DND-41 (cell line): ENCODE results near the gene GSC2.

Experiments
- ATAC-seq: fragments of 200-7000 bp; cut with Tn5 transposase; 3 replicates; pipeline ENCODE4 v1.9.1; 2021; ENCODE audit warnings: low read depth; ENCODE audit not compliant: insufficient read depth
- DNase-seq: peaks from one replicate; pipeline ENCODE4 v3.0.0-alpha.2; 2020
- H2AFZ ChIP-seq: 2 replicates; pipeline ENCODE4 v1.6.0; 2012; ENCODE audit warnings: low read depth, low read length
- H3K27ac ChIP-seq: 2 replicates; pipeline ENCODE4 v1.5.1; 2012; ENCODE audit warnings: low read length, inconsistent platforms
- H3K27me3 ChIP-seq: fragments of 200-600 bp; sonication (generic); 2 replicates; pipeline ENCODE4 v1.6.0; 2012; ENCODE audit warnings: low read length, mild to moderate bottlenecking, inconsistent platforms; ENCODE audit not compliant: insufficient read depth, poor library complexity
- H3K36me3 ChIP-seq: 2 replicates; pipeline ENCODE4 v1.5.1; 2012; ENCODE audit warnings: low read length, inconsistent platforms; ENCODE audit not compliant: insufficient read depth
- H3K4me1 ChIP-seq: 2 replicates; pipeline ENCODE4 v1.5.1; 2012; ENCODE audit warnings: mild to moderate bottlenecking, low read length; ENCODE audit not compliant: insufficient read depth
- H3K4me2 ChIP-seq: 2 replicates; pipeline ENCODE4 v1.6.0; 2012; ENCODE audit warnings: mild to moderate bottlenecking, moderate library complexity, low read length, inconsistent platforms; ENCODE audit not compliant: insufficient read depth
- H3K4me3 ChIP-seq, 2 experiments: fragments of 200-600 bp in 1 of 2; shearing (Covaris generic) in 1 of 2; 2 replicates each; pipeline ENCODE4 v1.5.1; 2012 to 2016; ENCODE audit warnings: inconsistent platforms in 2 of 2, low read length in 2 of 2, mild to moderate bottlenecking in 2 of 2, low read depth in 1 of 2, moderate library complexity in 1 of 2
- H3K79me2 ChIP-seq: 2 replicates; pipeline ENCODE4 v1.6.0; 2012; ENCODE audit warnings: low read length, inconsistent platforms; ENCODE audit not compliant: insufficient read depth
- H3K9ac ChIP-seq: 2 replicates; pipeline ENCODE4 v1.6.0; 2012; ENCODE audit warnings: low read depth, mild to moderate bottlenecking, inconsistent platforms, low read length, moderate library complexity
- H3K9me3 ChIP-seq: 2 replicates; pipeline ENCODE4 v1.5.1; 2012; ENCODE audit warnings: low read length, moderate library complexity, mild to moderate bottlenecking, inconsistent platforms; ENCODE audit not compliant: insufficient read depth, severe bottlenecking
- H4K20me1 ChIP-seq: 2 replicates; pipeline ENCODE4 v1.6.0; 2012; ENCODE audit warnings: low read length; ENCODE audit not compliant: insufficient read depth
- CTCF ChIP-seq: IDR thresholded peaks from 2 replicates; pipeline ENCODE4 v1.5.1; 2012; ENCODE audit warnings: borderline replicate concordance, low read length, moderate library complexity, mild to moderate bottlenecking; ENCODE audit not compliant: poor library complexity, severe bottlenecking; ENCODE audit errors: extremely low read depth
- EZH2 ChIP-seq: IDR thresholded peaks from 3 replicates; pipeline ENCODE4 v1.6.1; 2012; ENCODE audit warnings: borderline replicate concordance, low read depth, mild to moderate bottlenecking, moderate library complexity, low read length, inconsistent platforms; ENCODE audit not compliant: severe bottlenecking

Gene GSC2

GRCh38 chr22:19125474-19126308 is 24.4 kb downstream of the GSC2 start:
- Histone ChIP-seq H3K9ac (no peak overlapping the region), H3K4me1 (peaks cover 18% of the 10 kb centered on the region), H3K36me3 (peaks cover 6% of the 10 kb centered on the region; the same call in 1 of the 2 replicates), H3K79me2 (peaks cover 15% of the 10 kb centered on the region), H4K20me1 (peaks cover 15% of the 10 kb centered on the region), H2AFZ (no peak overlapping the region), H3K27me3 (no peaks in the 10 kb centered on the region), H3K9me3 (no peaks in the 10 kb centered on the region), H3K4me2 (no peak overlapping the region), H3K4me3 (no peak overlapping the region), H3K27ac (no peak overlapping the region)
- no peak for TF ChIP-seq CTCF
- no peak for TF ChIP-seq EZH2
- no peak for ATAC-seq
- DNase-seq: no peak

GRCh38 chr22:19125011-19125410 is 25.1 kb downstream of the GSC2 start:
- H3K9me3 ChIP-seq: no peaks in the 10 kb centered on the region
- no peak overlapping the region for H3K4me2 ChIP-seq
- no peak for ATAC-seq
- DNase-seq: no peak
- H3K27me3 ChIP-seq: no peaks in the 10 kb centered on the region
- H3K4me3 ChIP-seq: no peak overlapping the region
- H3K27ac ChIP-seq: no peak overlapping the region
- H2AFZ ChIP-seq: no peak overlapping the region
- H3K36me3 ChIP-seq: peaks cover 12% of the 10 kb centered on the region
- H4K20me1 ChIP-seq: peaks cover 18% of the 10 kb centered on the region
- no peak for TF ChIP-seq CTCF
- no peak for TF ChIP-seq EZH2
- peaks cover 22% of the 10 kb centered on the region for H3K79me2 ChIP-seq
- H3K9ac ChIP-seq: no peak overlapping the region
- peaks cover 24% of the 10 kb centered on the region for H3K4me1 ChIP-seq

- Histone ChIP-seq H3K4me1 (peaks cover 30% of the 10 kb centered on the region), H3K79me2 (peaks cover 28% of the 10 kb centered on the region), H3K4me2 (no peak overlapping the region), H3K4me3 (no peak overlapping the region), H3K9ac (no peak overlapping the region), H3K9me3 (no peaks in the 10 kb centered on the region), H4K20me1 (peaks cover 22% of the 10 kb centered on the region), H3K27ac (no peak overlapping the region), H3K36me3 (peaks cover 17% of the 10 kb centered on the region), H3K27me3 (no peaks in the 10 kb centered on the region), H2AFZ (no peak overlapping the region)
- DNase-seq: no peak
- ATAC-seq: no peak
- TF ChIP-seq EZH2 (no peak), CTCF (no peak)
These were observed 25.7 kb downstream of the GSC2 start for GRCh38 chr22:19124377-19124776.
